H1 (cell line): ENCODE data around the gene ENTPD2. TPM values are rescaled to one million over a fixed set of nuclear protein-coding genes. Genes with fewer than 3 reads are reported as not detected.

ENCODE experiments used
- CTCF ChIA-PET: fragments of 300-600 bp; sonication (Branson Sonifier 250); formaldehyde crosslinking; loops from one replicate; lab custom pipeline; 2021; ENCODE audit not compliant: partially characterized antibody; lab: Charles Lee
- POLR2A ChIA-PET: fragments of 300-600 bp; sonication (Branson Sonifier 250); formaldehyde crosslinking; loops from one replicate; lab custom pipeline; 2021; ENCODE audit warnings: inconsistent platforms; ENCODE audit not compliant: partially characterized antibody; lab: Charles Lee
- DNase-seq, 2 experiments: peaks; one replicate each; pipeline versions ENCODE4 v3.0.0 to v3.0.0-alpha.2; 2010 to 2022; ENCODE audit warnings: low spot score in 2 of 2, low read depth in 1 of 2, mixed read lengths in 1 of 2
- FAIRE-seq: peaks from 2 replicates; lab custom pipeline; 2011; peaks lifted over from hg19 to GRCh38; lab: Jason Lieb, UNC
- H2AFZ ChIP-seq: 2 replicates; pipeline ENCODE4 v1.8.1; 2012; ENCODE audit warnings: low read length, inconsistent platforms
- H2AK5ac ChIP-seq: 2 replicates; pipeline ENCODE4 v1.6.1; 2013; ENCODE audit warnings: low read depth, low read length
- H2BK120ac ChIP-seq: replicated peaks from 2 replicates; pipeline ENCODE3; 2013; ENCODE audit warnings: low read depth, low read length, inconsistent platforms
- H2BK12ac ChIP-seq: 2 replicates; pipeline ENCODE4 v1.6.1; 2013; ENCODE audit warnings: low read depth, low read length
- H2BK15ac ChIP-seq: 2 replicates; pipeline ENCODE4 v1.6.1; 2013; ENCODE audit warnings: low read length
- H2BK20ac ChIP-seq: 2 replicates; pipeline ENCODE4 v1.6.1; 2013; ENCODE audit warnings: low read length
- H2BK5ac ChIP-seq: 2 replicates; pipeline ENCODE4 v1.6.1; 2013; ENCODE audit warnings: low read depth, low read length
- H3K14ac ChIP-seq: 2 replicates; pipeline ENCODE4 v1.6.1; 2013; ENCODE audit warnings: inconsistent platforms; ENCODE audit not compliant: insufficient read length
- H3K18ac ChIP-seq: 2 replicates; pipeline ENCODE4 v1.6.1; 2013; ENCODE audit warnings: low read length; ENCODE audit errors: extremely low read depth
- H3K23ac ChIP-seq: 2 replicates; pipeline ENCODE4 v1.6.1; 2013; ENCODE audit warnings: inconsistent platforms; ENCODE audit not compliant: insufficient read length
- H3K23me2 ChIP-seq: 2 replicates; pipeline ENCODE4 v1.6.1; 2013; ENCODE audit warnings: low read depth, low read length
- H3K27ac ChIP-seq: 2 replicates; pipeline ENCODE4 v1.6.1; 2011; ENCODE audit warnings: low read depth, low read length, inconsistent platforms
- H3K27me3 ChIP-seq, 4 experiments: replicated peaks in 1 of 4; 1 replicate in 1 of 4; 2 replicates in 3 of 4; pipeline versions ENCODE4 v1.6.1 to v1.8.1; 2011 to 2013; ENCODE audit warnings: low read length in 3 of 4, mild to moderate bottlenecking in 3 of 4, inconsistent platforms in 2 of 4, mixed read lengths in 2 of 4, moderate library complexity in 1 of 4; ENCODE audit not compliant: control insufficient read depth in 3 of 4, insufficient read depth in 3 of 4; ENCODE audit errors: extremely low read depth in 1 of 4
- H3K36me3 ChIP-seq, 4 experiments: 2 replicates each; pipeline versions ENCODE4 v1.6.1 to v1.8.1; 2011 to 2013; ENCODE audit warnings: mild to moderate bottlenecking in 4 of 4, low read length in 3 of 4, moderate library complexity in 2 of 4, control low read depth in 1 of 4, inconsistent platforms in 1 of 4; ENCODE audit not compliant: insufficient read depth in 4 of 4, control insufficient read depth in 2 of 4
- H3K4ac ChIP-seq: replicated peaks from 2 replicates; pipeline ENCODE3; 2013; ENCODE audit warnings: low read length, low read depth, mixed read lengths, inconsistent platforms; ENCODE audit not compliant: insufficient read length
- H3K4me1 ChIP-seq, 4 experiments: replicated peaks in 1 of 4; 1 replicate in 1 of 4; 2 replicates in 3 of 4; pipeline versions ENCODE4 v1.6.1 to v1.8.1; 2011 to 2013; ENCODE audit warnings: low read length in 3 of 4, inconsistent platforms in 2 of 4, mixed read lengths in 1 of 4; ENCODE audit not compliant: insufficient read depth in 4 of 4, control insufficient read depth in 3 of 4
- H3K4me2 ChIP-seq, 2 experiments: 2 replicates each; pipeline versions ENCODE4 v1.6.1 to v1.8.1; 2011 to 2013; ENCODE audit warnings: low read depth in 2 of 2, low read length in 2 of 2, control low read depth in 1 of 2, inconsistent platforms in 1 of 2, mild to moderate bottlenecking in 1 of 2; ENCODE audit not compliant: insufficient read depth in 1 of 2
- H3K4me3 ChIP-seq, 4 experiments: fragments of 200-600, 300-600 bp in 1 of 4; sonication (generic), shearing (Covaris generic), sonication (Bioruptor Twin) in 1 of 4; 2 replicates each; pipeline versions ENCODE4 v1.5.1 to v1.8.1; 2011 to 2016; ENCODE audit warnings: low read length in 4 of 4, low read depth in 3 of 4, control low read depth in 2 of 4, inconsistent platforms in 2 of 4, mild to moderate bottlenecking in 2 of 4, mixed read lengths in 1 of 4, moderate library complexity in 1 of 4; ENCODE audit not compliant: insufficient read depth in 2 of 4; ENCODE audit errors: extremely low read depth in 1 of 4
- H3K56ac ChIP-seq: replicated peaks from 2 replicates; pipeline ENCODE3; 2013; ENCODE audit warnings: low read depth, mild to moderate bottlenecking, mixed read lengths, low read length, inconsistent platforms; ENCODE audit not compliant: insufficient read length
- H3K79me1 ChIP-seq: 2 replicates; pipeline ENCODE4 v1.6.1; 2013; ENCODE audit warnings: low read depth, low read length, control low read depth
- H3K79me2 ChIP-seq, 2 experiments: 2 replicates each; pipeline versions ENCODE4 v1.6.1 to v1.8.1; 2012 to 2013; ENCODE audit warnings: low read length in 2 of 2, mild to moderate bottlenecking in 2 of 2, inconsistent platforms in 1 of 2; ENCODE audit not compliant: insufficient read depth in 2 of 2, control insufficient read depth in 1 of 2
- H3K9ac ChIP-seq, 4 experiments: replicated peaks in 1 of 4; 1 replicate in 1 of 4; 2 replicates in 3 of 4; pipeline versions ENCODE4 v1.6.1 to v1.8.1; 2011 to 2013; ENCODE audit warnings: low read depth in 3 of 4, low read length in 3 of 4, control low read depth in 2 of 4, mild to moderate bottlenecking in 2 of 4, moderate library complexity in 2 of 4, inconsistent platforms in 1 of 4; ENCODE audit errors: extremely low read depth in 1 of 4
- H3K9me3 ChIP-seq, 2 experiments: 2 replicates each; pipeline versions ENCODE4 v1.6.1 to v1.8.1; 2012 to 2013; ENCODE audit warnings: mild to moderate bottlenecking in 2 of 2, moderate library complexity in 2 of 2, control low read depth in 1 of 2, inconsistent platforms in 1 of 2, low read depth in 1 of 2, low read length in 1 of 2, mixed read lengths in 1 of 2; ENCODE audit not compliant: insufficient read depth in 2 of 2
- H4K20me1 ChIP-seq, 2 experiments: replicated peaks in 1 of 2; 2 replicates each; pipeline versions ENCODE3 to v1.8.1; 2011 to 2013; ENCODE audit warnings: inconsistent platforms in 2 of 2, low read length in 2 of 2, mild to moderate bottlenecking in 1 of 2; ENCODE audit not compliant: insufficient read depth in 2 of 2, control insufficient read depth in 1 of 2
- H4K5ac ChIP-seq: 2 replicates; pipeline ENCODE4 v1.6.1; 2013; ENCODE audit warnings: low read length, low read depth, mixed read lengths, inconsistent platforms; ENCODE audit not compliant: insufficient read length
- H4K8ac ChIP-seq: 2 replicates; pipeline ENCODE4 v1.8.0; 2013; ENCODE audit warnings: mild to moderate bottlenecking, moderate library complexity, low read length, inconsistent platforms; ENCODE audit not compliant: insufficient read depth; ENCODE audit errors: extremely low read depth
- H4K91ac ChIP-seq: replicated peaks from 2 replicates; pipeline ENCODE3; 2013; ENCODE audit warnings: low read length, mixed read lengths, inconsistent platforms; ENCODE audit not compliant: insufficient read length
- ATF2 ChIP-seq: IDR thresholded peaks from 2 replicates; pipeline ENCODE4 v1.6.1; 2012; ENCODE audit warnings: low read length, inconsistent platforms
- GTF2F1 ChIP-seq: IDR thresholded peaks from 2 replicates; pipeline ENCODE4 v1.6.1; 2012; ENCODE audit warnings: low read depth, low read length, improper control_type of control experiment, borderline replicate concordance
- SP1 ChIP-seq: IDR thresholded peaks from 2 replicates; pipeline ENCODE4 v1.6.1; 2011; ENCODE audit warnings: low read depth, low read length
- SUZ12 ChIP-seq: fragments of 200-600 bp; sonication (generic); IDR thresholded peaks from 2 replicates; pipeline ENCODE4 v1.6.1; 2012; ENCODE audit warnings: mild to moderate bottlenecking, inconsistent platforms, low read length, moderate library complexity, mixed read lengths
- TEAD4 ChIP-seq: IDR thresholded peaks from 2 replicates; pipeline ENCODE4 v1.6.1; 2012; ENCODE audit warnings: low read depth, low read length, inconsistent platforms, mixed read lengths
- ZNF274 ChIP-seq: IDR thresholded peaks from 2 replicates; pipeline ENCODE4 v1.7.0; 2012; ENCODE audit warnings: low read length, borderline replicate concordance; ENCODE audit errors: extremely low read depth
- WGBS, 2 experiments: shearing (Covaris generic) in 1 of 2; methylation state at CpG; one replicate each; pipeline versions ENCODE4 v1.1.6 to v1.1.7; 2013 to 2015; ENCODE audit warnings: low lambda C conversion rate in 2 of 2, mixed read lengths in 2 of 2, inconsistent platforms in 1 of 2, low coverage in 1 of 2, missing lambda C conversion rate in 1 of 2; ENCODE audit not compliant: insufficient replicate concordance in 2 of 2, insufficient coverage in 1 of 2, insufficient read length in 1 of 2; ENCODE audit errors: extremely low coverage in 1 of 2, missing lambda C conversion rate in 1 of 2; 5-methylcytosine and 5-hydroxymethylcytosine counted together
- long read RNA-seq, 2 experiments: library from RNA in 1 of 2; library from capped mRNA in 1 of 2; stranded (forward); transcript quantifications; one replicate each; pipeline ENCODE4 v2.0.0, GENCODE V29; 2021; ENCODE audit warnings: inconsistent platforms in 1 of 2
- polyA minus RNA-seq, 3 experiments: library from RNA; depleted of rRNA, polyadenylated mRNA; stranded (reverse); fragments of >200 nt; gene quantifications; 1 replicate in 2 of 3; 2 replicates in 1 of 3; pipeline ENCODE4 v1.2.3, GENCODE V29; 2011
- polyA plus RNA-seq, 7 experiments: library from polyadenylated mRNA; depleted of rRNA in 3 of 7; stranded (reverse) in 5 of 7; unstranded in 2 of 7; fragments of >200 nt in 5 of 7; fragments of 200-250 nt in 2 of 7; gene quantifications; 1 replicate in 5 of 7; 2 replicates in 1 of 7; 4 replicates in 1 of 7; pipeline versions ENCODE4 v1.2.1 to v1.2.3, GENCODE V29; 2011 to 2013; ENCODE audit warnings: missing spikeins in 2 of 7, mixed read lengths in 2 of 7
- total RNA-seq: library from RNA; stranded (reverse); fragmentation: NEBNext Ultra II Directional; extraction: Animal tissue kit (Norgen Biotek cat#: 25700); gene quantifications from 2 replicates; pipeline ENCODE4 v1.2.1, GENCODE V29; 2021

The ENTPD2 gene
- 3.2 and 3.8 TPM in 2 replicates for total RNA-seq
- 0.65 and 1.9 TPM in 2 replicates for polyA plus RNA-seq (2011; rRNA removed)
- 0.69 TPM for polyA plus RNA-seq (2011; cell fraction: cytosol; rRNA removed)
- 5.8 TPM for polyA plus RNA-seq (2011; cell fraction: nucleus; rRNA removed)
- polyA plus RNA-seq (2012, experiment 1 of 2), result 1.9 to 3.5 TPM (median 2.7 TPM) in 4 replicates
- polyA plus RNA-seq (2012, experiment 2 of 2), result 1.9 TPM
- 7.9 TPM for polyA plus RNA-seq (2013, experiment 1 of 2)
- polyA plus RNA-seq (2013, experiment 2 of 2), result 8.1 TPM
- polyA minus RNA-seq (2011; rRNA and poly(A)+ RNA removed), result 0.29 and 0.76 TPM in 2 replicates
- polyA minus RNA-seq (2011; cell fraction: cytosol; rRNA and poly(A)+ RNA removed), result 0.51 TPM
- polyA minus RNA-seq (2011; cell fraction: nucleus; rRNA and poly(A)+ RNA removed), result 1.00 TPM
- long read RNA-seq, experiment 1, result 0 reads
- long read RNA-seq, experiment 2, result 0 reads

DNA sequence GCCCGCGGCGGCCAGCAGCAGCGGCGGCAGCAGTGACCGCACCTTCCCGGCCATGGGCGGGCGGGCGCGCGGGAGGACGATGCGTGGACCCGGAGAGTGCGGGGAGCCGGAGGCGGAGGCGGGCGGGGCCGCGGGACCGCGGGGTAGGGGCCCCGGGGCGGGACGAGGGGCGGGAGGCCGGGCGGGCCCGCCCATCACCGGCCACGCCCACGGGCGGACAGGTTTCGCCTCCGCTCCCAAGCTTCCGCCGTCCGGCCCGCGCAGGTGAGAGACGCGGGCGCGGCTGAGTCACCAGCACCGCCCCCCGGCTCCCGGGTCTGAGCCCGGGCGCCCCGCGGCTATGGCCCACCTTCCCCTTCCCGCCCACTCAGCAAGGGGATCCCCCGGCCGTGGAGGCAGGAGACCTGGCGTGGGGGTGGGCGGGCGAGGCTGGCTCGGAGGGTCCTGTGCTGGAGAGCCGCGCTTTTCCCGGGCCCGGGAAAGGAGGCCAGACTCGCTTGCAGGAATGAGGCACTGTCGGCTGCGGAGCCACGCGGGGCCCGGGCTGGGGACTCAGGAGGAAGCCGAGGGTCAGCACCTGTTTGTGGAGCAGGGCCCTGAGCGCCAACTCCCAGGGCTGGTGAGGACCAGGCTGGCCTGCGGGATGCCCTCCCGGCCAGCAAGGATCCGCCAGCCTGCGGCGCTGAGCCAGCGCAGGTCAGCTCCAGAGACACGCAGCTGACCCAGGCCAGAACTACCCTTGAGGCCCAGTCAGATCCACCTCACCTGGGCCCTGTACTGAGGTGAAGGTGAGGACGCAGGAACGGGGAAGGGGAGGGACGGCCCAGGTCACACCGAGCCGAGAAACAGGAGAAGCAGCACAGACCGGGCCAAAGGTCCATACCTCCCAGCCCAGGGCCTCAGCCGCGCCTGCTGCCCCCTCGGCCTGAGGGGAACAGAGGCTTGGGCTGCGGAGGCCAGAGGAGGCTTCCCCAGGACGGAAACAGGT is at the start of gene ENTPD2:
Gene ENTPD2 (minus strand): TSS at position 118 of the 988 bp plus-strand sequence. CDS start 64 bp downstream, at position 54.
- Histone ChIP-seq H4K91ac (no peak within 1 kb of the TSS), H3K23ac (no peak within 1 kb of the TSS), H3K56ac (no peak within 1 kb of the TSS), H2AK5ac (peak within 1 kb of the TSS; percentile 75; the same call in 1 of the 2 replicates), H4K20me1 (peaks cover 0 to 6% of the 10 kb centered on the region in 2 experiments), H2BK5ac (no peak within 1 kb of the TSS), H3K18ac (peak within 1 kb of the TSS; percentile 78), H3K79me1 (no peaks in the 10 kb centered on the region), H3K79me2 (no peaks in the 10 kb centered on the region), H3K27me3 (peaks cover 14 to 60% (median 47%) of the 10 kb centered on the region in 4 experiments), H4K5ac (no peak within 1 kb of the TSS), H3K4ac (no peak within 1 kb of the TSS), H3K36me3 (no peaks in the 10 kb centered on the region), H3K23me2 (peaks cover 9% of the 10 kb centered on the region; the same call in 1 of the 2 replicates), H3K4me1 (peaks cover 0 to 18% (median 11%) of the 10 kb centered on the region in 4 experiments; a peak in 5 of 7 replicates), H4K8ac (peak within 1 kb of the TSS; percentile 25; the same call in 1 of the 2 replicates), H2BK120ac (no peak within 1 kb of the TSS), H2BK12ac (peak within 1 kb of the TSS; percentile 75; the same call in 1 of the 2 replicates), H3K27ac (no peak within 1 kb of the TSS), H2AFZ (0 out of 2 replicates have a peak within 1 kb of the TSS, but pooled peaks have one; percentile 35), H3K14ac (no peak within 1 kb of the TSS), H2BK15ac (peak within 1 kb of the TSS; percentile 88; the same call in 1 of the 2 replicates), H3K4me2 (peak within 1 kb of the TSS; percentile 62 to 65), H2BK20ac (no peak within 1 kb of the TSS), H3K9ac (no peak within 1 kb of the TSS), H3K4me3 (peak within 1 kb of the TSS; percentile 18 to 65 (median 31)), H3K9me3 (no peaks in the 10 kb centered on the region)
- DNase-seq (peak in 1 of 2 experiments; percentile 74), FAIRE-seq (no peak)
- POLR2A ChIA-PET, result interaction anchor here (0.9 to 1.3 kb wide), 3 partner anchors 10 to 187 kb away, joined by 3 read pairs; partner anchors contain the start of gene TUBB4B
- 34% methylated on average over 37 of the region's 90 CpGs; no CpG with 5 or more reads in 1 of the 2 experiments for WGBS, 2 experiments
- CTCF ChIA-PET, result interaction anchor here (0.7 to 8.6 kb wide), 6 partner anchors 9 to 173 kb away, joined by 3 to 156 read pairs (median 4); partner anchors contain the start of genes RNF224 and SAPCD2
- TF ChIP-seq ATF2, result no peak
- peak; percentile 9 for TF ChIP-seq SUZ12
- TF ChIP-seq SP1, result no peak
- no peak for TF ChIP-seq ZNF274
- TF ChIP-seq TEAD4, result no peak
- no peak for TF ChIP-seq GTF2F1
